ENCODE data around the gene XPO6. TPM values are rescaled to one million over a fixed set of nuclear protein-coding genes. Genes with fewer than 3 reads are reported as not detected.
"Not testable (repeated sequence)": the region's sequence is repeated elsewhere in the genome, so short reads cannot be mapped to it uniquely, and the experiment has no call there.

XPO6 gene
- total RNA-seq, 2 donors from 2014 or later: 17.9 to 29.8 TPM

GRCh38 chr16:28241924-28242323 is 30.2 kb upstream of the XPO6 start:
- H3K4me1 ChIP-seq: no peaks in the 10 kb centered on the region
- TF ChIP-seq CTCF (IDR thresholded peaks at IDR 0.05): no peak
- DNase-seq (ENCODE audit: low spot score): no peak
- no peak overlapping the region for H3K4me3 ChIP-seq
- H3K27me3 ChIP-seq: no peaks in the 10 kb centered on the region
- H3K9me3 ChIP-seq: peaks cover 0 to 3% of the 10 kb centered on the region in 2 donors
- H3K27ac ChIP-seq: no peak overlapping the region
- no peaks in the 10 kb centered on the region for H3K36me3 ChIP-seq

- no peaks in the 10 kb centered on the region for H3K4me1 ChIP-seq
- H3K27ac ChIP-seq: no peak overlapping the region
- TF ChIP-seq CTCF (IDR thresholded peaks at IDR 0.05): no peak
- H3K9me3 ChIP-seq: peaks cover 0 to 3% of the 10 kb centered on the region in 2 donors
- no peak overlapping the region for H3K4me3 ChIP-seq
- H3K27me3 ChIP-seq: no peaks in the 10 kb centered on the region
- DNase-seq (ENCODE audit: low spot score): no peak
- no peaks in the 10 kb centered on the region for H3K36me3 ChIP-seq
These were observed 26.1 kb upstream of the XPO6 start for GRCh38 chr16:28237754-28238357.

- Histone ChIP-seq H3K27ac (no peak overlapping the region), H3K27me3 (no peaks in the 10 kb centered on the region), H3K36me3 (no peaks in the 10 kb centered on the region), H3K4me1 (no peaks in the 10 kb centered on the region), H3K4me3 (no peak overlapping the region), H3K9me3 (no peaks in the 10 kb centered on the region)
- no peak for DNase-seq (ENCODE audit: low spot score)
- no peak for TF ChIP-seq CTCF (IDR thresholded peaks at IDR 0.05)
These were observed 20.0 kb upstream of the XPO6 start for GRCh38 chr16:28231763-28232162.

- H3K4me1 ChIP-seq; H3K36me3 ChIP-seq; H3K27ac ChIP-seq; H3K4me3 ChIP-seq; DNase-seq (ENCODE audit: low spot score); H3K27me3 ChIP-seq; H3K9me3 ChIP-seq: not testable (repeated sequence)
These were observed 12.1 kb upstream of the XPO6 start for GRCh38 chr16:28223909-28224308.

GRCh38 chr16:28219777-28220176 is 8.0 kb upstream of the XPO6 start:
- DNase-seq (ENCODE audit: low spot score); H3K4me1 ChIP-seq; H3K27me3 ChIP-seq: not testable (repeated sequence)

GRCh38 chr16:28219282-28219681 is 7.5 kb upstream of the XPO6 start:
- H3K27ac ChIP-seq: no peak overlapping the region
- DNase-seq (ENCODE audit: low spot score): no peak
- no peak for TF ChIP-seq CTCF (IDR thresholded peaks at IDR 0.05)
- no peaks in the 10 kb centered on the region for H3K9me3 ChIP-seq
- no peak overlapping the region for H3K4me3 ChIP-seq
- no peaks in the 10 kb centered on the region for H3K36me3 ChIP-seq
- no peaks in the 10 kb centered on the region for H3K27me3 ChIP-seq
- no peaks in the 10 kb centered on the region for H3K4me1 ChIP-seq

More at GRCh38 chr16:28219777-28220176, 8.0 kb upstream of the XPO6 start:
- H3K27ac ChIP-seq, H3K9me3 ChIP-seq, H3K4me3 ChIP-seq, H3K36me3 ChIP-seq: not testable (repeated sequence)

- H3K4me3 ChIP-seq: no peak overlapping the region
- no peak for TF ChIP-seq CTCF (IDR thresholded peaks at IDR 0.05)
- H3K36me3 ChIP-seq: no peaks in the 10 kb centered on the region
- H3K4me1 ChIP-seq: no peaks in the 10 kb centered on the region
- H3K27me3 ChIP-seq: no peaks in the 10 kb centered on the region
- no peak for DNase-seq (ENCODE audit: low spot score)
- no peaks in the 10 kb centered on the region for H3K9me3 ChIP-seq
- no peak overlapping the region for H3K27ac ChIP-seq
These were observed 6.3 kb upstream of the XPO6 start for GRCh38 chr16:28218109-28218508.
